GM19099 (cell line): Measurements from ENCODE around the gene NAPEPLD.

ENCODE experiments used
- POLR2A ChIP-seq: IDR thresholded peaks from 3 replicates; pipeline ENCODE4 v1.6.1; 2011; ENCODE audit warnings: low read depth; ENCODE audit not compliant: insufficient read length; ENCODE audit errors: extremely low read depth

The NAPEPLD gene

DNA sequence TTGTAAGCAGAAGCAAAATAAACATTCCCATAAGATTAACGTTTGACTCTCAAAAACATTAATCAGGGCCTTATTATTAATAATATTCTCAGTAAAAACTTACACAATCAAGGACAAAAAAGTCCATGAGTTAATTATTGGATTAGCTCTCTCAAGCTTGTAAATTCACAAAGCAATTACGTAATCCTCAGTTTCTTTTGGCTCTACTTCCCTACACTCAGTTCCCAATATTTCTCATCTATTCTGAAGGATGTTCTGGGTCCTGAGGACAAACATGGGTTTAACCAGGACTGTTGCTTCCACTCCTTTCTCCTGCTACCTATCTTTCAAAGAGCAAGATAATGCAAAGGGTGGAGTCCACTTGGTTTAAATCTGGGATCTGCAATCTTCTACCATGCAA, 89.4 kb downstream of the NAPEPLD start:
- no peak for TF ChIP-seq POLR2A

DNA sequence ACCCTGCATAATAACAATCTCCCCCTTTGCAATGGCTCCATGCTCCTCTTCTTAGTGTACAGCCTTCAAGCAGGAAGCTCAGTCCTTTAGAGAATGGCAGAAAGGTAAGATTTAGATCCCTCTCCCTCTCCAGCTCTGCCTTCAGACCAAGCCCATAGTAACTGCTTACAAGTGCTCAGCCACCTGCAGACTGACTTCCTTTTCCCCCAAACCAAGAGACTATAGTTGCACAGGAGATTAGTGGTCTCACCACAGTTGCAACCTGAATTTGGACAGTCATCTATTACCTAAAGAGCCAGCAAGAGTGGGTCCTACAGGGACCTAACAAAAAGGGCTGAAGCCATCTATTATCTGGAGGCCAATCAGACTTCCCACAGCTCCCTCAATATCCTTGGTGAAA, 90.8 kb downstream of the NAPEPLD start:
- TF ChIP-seq POLR2A, result no peak

DNA sequence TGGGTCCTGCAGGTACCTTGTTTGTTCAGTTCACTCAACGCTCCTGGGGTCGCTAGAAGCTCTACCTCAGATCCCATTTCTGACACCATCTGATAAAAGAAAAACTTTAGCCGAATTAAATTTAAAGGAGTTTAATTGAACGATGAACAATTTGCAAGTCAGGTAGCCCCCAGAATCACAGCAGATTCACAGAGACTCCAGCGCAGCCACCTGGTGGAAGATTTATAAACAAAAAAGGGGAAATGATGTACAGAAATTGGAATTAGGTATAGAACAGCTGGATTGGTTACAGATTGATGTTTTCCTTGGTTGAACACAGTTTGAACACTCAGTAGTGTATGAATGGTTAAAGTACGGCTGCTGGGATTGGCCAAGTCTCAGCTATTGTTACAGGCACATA, 97.4 kb downstream of the NAPEPLD start:
- no peak for TF ChIP-seq POLR2A
